ENCODE measurements around the gene HDAC1.
"Not testable (repeated sequence)": the region's sequence is repeated elsewhere in the genome, so short reads cannot be mapped to it uniquely, and the experiment has no call there.

Gene HDAC1

GRCh38 chr1:32291708-32292538, at the start of gene HDAC1:
HDAC1 (plus strand) TSS chr1:32292083; CDS start chr1:32292170, 87 bp downstream.
- peak; percentile 69 for DNase-seq (ENCODE audit: low read depth)

- no peak for DNase-seq (ENCODE audit: low read depth)
These were observed 49.5 kb upstream of the HDAC1 start for GRCh38 chr1:32242341-32242851.

GRCh38 chr1:32246888-32247273, 45.0 kb upstream of the HDAC1 start, which contains the start of gene FAM167B:
FAM167B (plus strand) TSS chr1:32247222; CDS start chr1:32247422, 200 bp downstream.
- DNase-seq (ENCODE audit: low read depth), result peak; percentile 48

DNA sequence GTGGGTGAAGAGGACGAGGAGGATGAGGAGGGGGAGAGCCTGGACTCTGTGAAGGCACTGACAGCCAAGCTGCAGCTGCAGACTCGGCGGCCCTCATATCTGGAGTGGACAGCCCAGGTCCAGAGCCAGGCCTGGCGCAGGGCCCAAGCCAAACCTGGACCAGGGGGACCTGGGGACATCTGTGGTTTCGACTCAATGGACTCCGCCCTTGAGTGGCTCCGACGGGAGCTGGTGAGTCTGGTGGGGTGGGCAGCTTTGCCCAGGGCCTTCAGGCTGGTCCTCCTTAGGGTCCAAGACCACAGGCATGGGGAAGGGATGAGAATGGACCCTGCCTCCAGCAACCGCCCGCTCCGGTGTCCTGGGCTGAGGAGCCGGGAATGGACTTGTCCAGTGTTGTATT, 44.4 kb upstream of the HDAC1 start:
- no peak for DNase-seq (ENCODE audit: low read depth)

- no peak for DNase-seq (ENCODE audit: low read depth)
These were observed 43.6 kb upstream of the HDAC1 start for GRCh38 chr1:32247983-32248889.

DNA sequence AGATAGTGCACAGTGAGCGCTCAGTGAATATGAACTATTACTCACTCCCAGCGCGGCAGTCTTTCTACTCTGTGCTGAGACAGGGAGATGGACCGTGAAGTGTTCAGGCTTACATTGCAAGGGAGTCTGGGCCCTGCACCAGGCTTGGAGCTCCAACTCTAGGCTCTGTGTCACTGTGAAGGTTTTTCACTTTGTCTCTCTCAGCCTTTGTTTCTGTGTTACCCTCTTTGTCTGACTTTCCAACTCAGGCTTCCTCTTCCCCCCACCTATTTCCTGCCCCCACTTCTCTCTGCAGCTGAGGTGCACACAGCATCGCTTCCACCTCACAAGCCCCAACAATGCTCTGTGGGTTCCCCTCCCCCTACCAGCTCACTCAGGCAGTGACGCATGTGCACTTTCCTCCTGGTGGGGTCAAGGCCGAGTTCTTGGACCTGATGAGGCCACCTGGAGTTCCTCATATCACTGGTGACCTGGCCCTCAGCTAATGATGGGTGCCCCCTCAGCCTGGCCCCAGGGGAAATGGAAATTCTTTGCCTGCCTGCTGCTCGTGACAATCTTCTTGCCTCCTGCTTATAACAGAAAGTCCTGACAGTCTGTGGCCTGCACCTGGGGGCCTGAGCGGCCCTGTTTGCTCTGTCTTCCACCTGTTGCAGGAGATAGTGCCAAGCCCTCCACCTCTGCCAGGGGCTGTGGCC, 41.9 kb upstream of the HDAC1 start:
- no peak for DNase-seq (ENCODE audit: low read depth)

- DNase-seq (ENCODE audit: low read depth), result no peak
These were observed 40.8 kb upstream of the HDAC1 start, which contains the start of gene LCK for GRCh38 chr1:32250893-32251716. LCK (plus strand) TSS chr1:32251265; CDS start chr1:32274330, 23,065 bp downstream.

GRCh38 chr1:32255072-32256071, 36.5 kb upstream of the HDAC1 start:
- DNase-seq (ENCODE audit: low read depth), result no peak

DNA sequence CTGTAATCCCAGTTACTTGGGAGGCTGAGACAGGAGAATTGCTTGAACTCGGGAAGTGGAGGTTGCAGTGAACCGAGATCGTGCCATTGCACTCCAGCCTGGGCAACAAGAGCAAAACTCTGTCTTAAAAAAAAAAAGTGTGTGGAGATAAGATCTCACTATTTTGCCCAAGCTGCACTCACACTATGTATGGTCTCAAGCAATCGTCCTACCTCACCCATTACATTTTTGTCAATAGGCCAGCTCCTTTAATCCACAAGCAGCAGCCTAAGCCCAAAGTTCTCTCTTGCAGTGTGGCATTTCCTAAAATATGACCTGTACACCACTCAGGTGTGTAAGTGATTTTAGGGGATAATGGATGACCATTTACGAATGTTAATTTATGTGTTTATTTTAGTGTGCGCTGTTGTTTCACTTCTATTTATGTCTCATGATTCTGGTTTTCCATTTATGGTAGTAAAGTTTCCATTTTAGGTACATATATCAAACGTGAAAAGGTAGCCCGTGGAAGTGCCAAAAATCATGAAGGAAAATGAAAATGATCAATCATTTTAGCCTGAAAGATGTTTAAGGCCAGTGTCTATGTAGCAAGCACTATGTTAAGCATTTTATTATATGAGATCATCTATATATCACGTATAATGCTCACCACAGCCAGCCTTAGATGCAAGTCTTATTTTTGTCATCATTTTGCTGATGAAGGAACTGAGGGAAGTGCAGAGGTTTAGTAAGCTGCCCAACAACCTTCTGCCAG, 35.2 kb upstream of the HDAC1 start:
- no peak for DNase-seq (ENCODE audit: low read depth)

DNA sequence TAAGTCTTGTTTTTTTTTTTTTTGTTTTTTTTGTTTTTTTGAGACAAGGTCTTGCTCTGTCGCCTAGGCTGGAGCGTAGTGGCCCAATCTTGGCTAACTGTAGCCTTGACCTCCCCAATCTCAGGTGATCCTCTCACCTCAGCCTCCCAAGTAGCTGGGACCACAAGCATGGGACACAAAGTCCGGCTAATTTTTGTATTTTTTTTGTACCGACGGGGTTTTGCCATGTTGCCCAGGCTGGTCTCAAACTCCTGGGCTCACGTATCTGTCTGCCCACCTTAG, 34.7 kb upstream of the HDAC1 start:
- no peak for DNase-seq (ENCODE audit: low read depth)

- DNase-seq (ENCODE audit: low read depth), result not testable (repeated sequence)
These were observed 28.7 kb upstream of the HDAC1 start for GRCh38 chr1:32263236-32263593.

- DNase-seq (ENCODE audit: low read depth), result no peak
These were observed 28.1 kb upstream of the HDAC1 start for GRCh38 chr1:32263744-32264143.

GRCh38 chr1:32265846-32266245, 26.0 kb upstream of the HDAC1 start:
- no peak for DNase-seq (ENCODE audit: low read depth)

- DNase-seq (ENCODE audit: low read depth), result peak; percentile 42
These were observed 24.8 kb upstream of the HDAC1 start for GRCh38 chr1:32266921-32267591.

- DNase-seq (ENCODE audit: low read depth), result no peak
These were observed 22.1 kb upstream of the HDAC1 start for GRCh38 chr1:32269744-32270143.

GRCh38 chr1:32272557-32273390, 19.1 kb upstream of the HDAC1 start:
- no peak for DNase-seq (ENCODE audit: low read depth)

- DNase-seq (ENCODE audit: low read depth), result no peak
These were observed 18.3 kb upstream of the HDAC1 start for GRCh38 chr1:32273391-32274208.
